ENCODE data around the gene EPHA4. TPM values are rescaled to one million over a fixed set of nuclear protein-coding genes. Genes with fewer than 3 reads are reported as not detected.

The EPHA4 gene
- polyA plus RNA-seq, 1 of the 3 experiments (the other 2 are of a cell fraction): 0.90 TPM

GRCh38 chr2:221451862-221452788 lies 120.0 kb downstream of the EPHA4 start (continued):
- TF ChIP-seq REST (IDR thresholded peaks at IDR 0.05; ENCODE audit: low read depth, low read length) (no peak), POLR2AphosphoS5 (IDR thresholded peaks at IDR 0.05; ENCODE audit: low read depth, low read length) (no peak), CTCF (IDR thresholded peaks at IDR 0.05) (no peak), NFIC (IDR thresholded peaks at IDR 0.05; ENCODE audit: borderline replicate concordance) (no peak), SMC3 (IDR thresholded peaks at IDR 0.05; ENCODE audit: low read depth, low read length) (no peak), JUND (IDR thresholded peaks at IDR 0.05) (no peak), RAD21 (IDR thresholded peaks at IDR 0.05; ENCODE audit: low read length) (no peak)

- no peak overlapping the region for H3K9ac ChIP-seq
- POLR2A ChIA-PET: no interaction called here
- TF ChIP-seq TCF12 (IDR thresholded peaks at IDR 0.05) (no peak), REST (IDR thresholded peaks at IDR 0.05; ENCODE audit: low read depth, low read length) (no peak), MXI1 (IDR thresholded peaks at IDR 0.05; ENCODE audit: low read depth, low read length) (no peak), FOSL2 (IDR thresholded peaks at IDR 0.05; ENCODE audit: borderline replicate concordance, low read depth) (no peak), ZBTB33 (IDR thresholded peaks at IDR 0.05; ENCODE audit: borderline replicate concordance, low read depth) (no peak), TEAD4 (IDR thresholded peaks at IDR 0.05; ENCODE audit: borderline replicate concordance, insufficient read depth) (no peak), SIN3A (IDR thresholded peaks at IDR 0.05; ENCODE audit: borderline replicate concordance, low read depth, low read length) (no peak), EZH2phosphoT487 (IDR thresholded peaks at IDR 0.05; ENCODE audit: borderline replicate concordance, low read depth) (no peak), EP300 (IDR thresholded peaks at IDR 0.05; ENCODE audit: borderline replicate concordance in 1 of 2, low read depth in 1 of 2, low read length in 1 of 2) (no peak), USF1 (IDR thresholded peaks at IDR 0.05; ENCODE audit: borderline replicate concordance, low read depth) (no peak), JUND (IDR thresholded peaks at IDR 0.05) (no peak), GATA2 (CRISPR knock-in tag; IDR thresholded peaks at IDR 0.05) (no peak)
Measured at GRCh38 chr2:221450280-221450679, 121.8 kb downstream of the EPHA4 start.

More at GRCh38 chr2:221450280-221450679, 121.8 kb downstream of the EPHA4 start:
- Histone ChIP-seq H3K4me1 (ENCODE audit: control insufficient read depth in 1 of 2, insufficient read depth in 2 of 2, low read depth in 1 of 2, low read length in 1 of 2) (no peaks in the 10 kb centered on the region), H3K27me3 (ENCODE audit: insufficient read depth) (no peaks in the 10 kb centered on the region), H3K4me2 (no peak overlapping the region), H2AFZ (ENCODE audit: low read depth) (no peak overlapping the region), H3K9me3 (no peaks in the 10 kb centered on the region), H3K36me3 (replicated peaks in 1 of 2; ENCODE audit: control insufficient read depth in 1 of 2, insufficient read depth in 2 of 2, low read length in 1 of 2) (no peaks in the 10 kb centered on the region), H3K79me2 (ENCODE audit: insufficient read depth) (no peaks in the 10 kb centered on the region), H3F3A (replicated peaks; ENCODE audit: insufficient read depth) (peaks cover 5% of the 10 kb centered on the region), H3K27ac (ENCODE audit: low read depth in 2 of 2, low read length in 1 of 2) (no peak overlapping the region), H3K4me3 (ENCODE audit: low read depth in 2 of 2, low read length in 1 of 2) (no peak overlapping the region), H3K9me2 (no peaks in the 10 kb centered on the region), H4K20me1 (ENCODE audit: insufficient read depth) (no peaks in the 10 kb centered on the region)
- DNase-seq: no peak
- 11% methylated on average over 1 of the region's 1 CpG for WGBS (ENCODE audit: low lambda C conversion rate)
- CTCF ChIA-PET: no interaction called here
